Measurements from ENCODE around the gene KIAA1586. TPM values are rescaled to one million over a fixed set of nuclear protein-coding genes. Genes with fewer than 3 reads are reported as not detected.

Gene KIAA1586
- total RNA-seq, 1 experiment from 2014 or later: 12.3 TPM

GRCh38 chr6:57017069-57017468 lies 29.4 kb upstream of the KIAA1586 start:
- no peak overlapping the region for H3K4me3 ChIP-seq (ENCODE audit: low read length)
- no peak overlapping the region for H2AFZ ChIP-seq (ENCODE audit: low read length)
- H4K20me1 ChIP-seq (ENCODE audit: insufficient read depth, low read depth, low read length): no peaks in the 10 kb centered on the region
- H3K9me3 ChIP-seq (ENCODE audit: low read length): no peaks in the 10 kb centered on the region
- no peaks in the 10 kb centered on the region for H3K9me2 ChIP-seq (replicated peaks; ENCODE audit: insufficient read depth, low read length)
- H3K27me3 ChIP-seq (ENCODE audit: low read length): no peaks in the 10 kb centered on the region
- no peak overlapping the region for H3K4me2 ChIP-seq (ENCODE audit: low read depth, low read length, poor library complexity, severe bottlenecking)
- H3K4me1 ChIP-seq (ENCODE audit: low read length): no peaks in the 10 kb centered on the region
- H3K79me2 ChIP-seq (ENCODE audit: low read length): no peaks in the 10 kb centered on the region
- no peak overlapping the region for H3K9ac ChIP-seq (ENCODE audit: low read length)
- H3K36me3 ChIP-seq (ENCODE audit: insufficient read depth, low read length): no peaks in the 10 kb centered on the region
- no peak for DNase-seq
- no peak overlapping the region for H3K27ac ChIP-seq (ENCODE audit: low read length)

- Histone ChIP-seq H3K27me3 (ENCODE audit: low read length) (no peaks in the 10 kb centered on the region), H3K9me2 (replicated peaks; ENCODE audit: insufficient read depth, low read length) (no peaks in the 10 kb centered on the region), H3K79me2 (ENCODE audit: low read length) (no peaks in the 10 kb centered on the region), H3K27ac (ENCODE audit: low read length) (no peak overlapping the region), H4K20me1 (ENCODE audit: insufficient read depth, low read depth, low read length) (no peaks in the 10 kb centered on the region), H3K9me3 (ENCODE audit: low read length) (no peaks in the 10 kb centered on the region), H2AFZ (ENCODE audit: low read length) (no peak overlapping the region), H3K9ac (ENCODE audit: low read length) (no peak overlapping the region), H3K4me1 (ENCODE audit: low read length) (no peaks in the 10 kb centered on the region), H3K36me3 (ENCODE audit: insufficient read depth, low read length) (no peaks in the 10 kb centered on the region), H3K4me3 (ENCODE audit: low read length) (no peak overlapping the region), H3K4me2 (ENCODE audit: low read depth, low read length, poor library complexity, severe bottlenecking) (no peak overlapping the region)
- no peak for DNase-seq
These were observed 28.7 kb upstream of the KIAA1586 start for GRCh38 chr6:57017841-57018240.

GRCh38 chr6:57019434-57019833 lies 27.1 kb upstream of the KIAA1586 start:
- Histone ChIP-seq H3K9me2 (replicated peaks; ENCODE audit: insufficient read depth, low read length) (no peaks in the 10 kb centered on the region), H4K20me1 (ENCODE audit: insufficient read depth, low read depth, low read length) (no peaks in the 10 kb centered on the region), H3K4me1 (ENCODE audit: low read length) (no peaks in the 10 kb centered on the region), H3K9ac (ENCODE audit: low read length) (no peak overlapping the region), H3K4me2 (ENCODE audit: low read depth, low read length, poor library complexity, severe bottlenecking) (no peak overlapping the region), H2AFZ (ENCODE audit: low read length) (no peak overlapping the region), H3K27ac (ENCODE audit: low read length) (no peak overlapping the region), H3K9me3 (ENCODE audit: low read length) (peaks cover 5% of the 10 kb centered on the region), H3K27me3 (ENCODE audit: low read length) (no peaks in the 10 kb centered on the region), H3K36me3 (ENCODE audit: insufficient read depth, low read length) (no peaks in the 10 kb centered on the region), H3K4me3 (ENCODE audit: low read length) (no peak overlapping the region), H3K79me2 (ENCODE audit: low read length) (no peaks in the 10 kb centered on the region)
- DNase-seq: no peak

- H3K79me2 ChIP-seq (ENCODE audit: low read length): no peaks in the 10 kb centered on the region
- H2AFZ ChIP-seq (ENCODE audit: low read length): no peak overlapping the region
- no peaks in the 10 kb centered on the region for H4K20me1 ChIP-seq (ENCODE audit: insufficient read depth, low read depth, low read length)
- peaks cover 9% of the 10 kb centered on the region for H3K9me3 ChIP-seq (ENCODE audit: low read length)
- no peak overlapping the region for H3K9ac ChIP-seq (ENCODE audit: low read length)
- H3K27me3 ChIP-seq (ENCODE audit: low read length): 0 out of 2 replicates have a peak, but pooled peaks cover 3% of the 10 kb centered on the region
- H3K27ac ChIP-seq (ENCODE audit: low read length): no peak overlapping the region
- peak; percentile 77 for DNase-seq
- no peaks in the 10 kb centered on the region for H3K36me3 ChIP-seq (ENCODE audit: insufficient read depth, low read length)
- H3K4me3 ChIP-seq (ENCODE audit: low read length): no peak overlapping the region
- H3K9me2 ChIP-seq (replicated peaks; ENCODE audit: insufficient read depth, low read length): no peaks in the 10 kb centered on the region
- H3K4me1 ChIP-seq (ENCODE audit: low read length): no peaks in the 10 kb centered on the region
- no peak overlapping the region for H3K4me2 ChIP-seq (ENCODE audit: low read depth, low read length, poor library complexity, severe bottlenecking)
These were observed 25.3 kb upstream of the KIAA1586 start for GRCh38 chr6:57021086-57021720.

GRCh38 chr6:57024321-57024720 lies 22.2 kb upstream of the KIAA1586 start:
- H3K4me3 ChIP-seq (ENCODE audit: low read length): no peak overlapping the region
- H3K27me3 ChIP-seq (ENCODE audit: low read length): 0 out of 2 replicates have a peak, but pooled peaks cover 3% of the 10 kb centered on the region
- H2AFZ ChIP-seq (ENCODE audit: low read length): no peak overlapping the region
- DNase-seq: no peak
- H3K79me2 ChIP-seq (ENCODE audit: low read length): no peaks in the 10 kb centered on the region
- H3K4me2 ChIP-seq (ENCODE audit: low read depth, low read length, poor library complexity, severe bottlenecking): no peak overlapping the region
- H4K20me1 ChIP-seq (ENCODE audit: insufficient read depth, low read depth, low read length): no peaks in the 10 kb centered on the region
- peaks cover 9% of the 10 kb centered on the region for H3K9me3 ChIP-seq (ENCODE audit: low read length)
- no peaks in the 10 kb centered on the region for H3K4me1 ChIP-seq (ENCODE audit: low read length)
- no peaks in the 10 kb centered on the region for H3K9me2 ChIP-seq (replicated peaks; ENCODE audit: insufficient read depth, low read length)
- H3K9ac ChIP-seq (ENCODE audit: low read length): no peak overlapping the region
- no peak overlapping the region for H3K27ac ChIP-seq (ENCODE audit: low read length)
- H3K36me3 ChIP-seq (ENCODE audit: insufficient read depth, low read length): no peaks in the 10 kb centered on the region

GRCh38 chr6:57024775-57025174 lies 21.7 kb upstream of the KIAA1586 start:
- Histone ChIP-seq H3K9me2 (replicated peaks; ENCODE audit: insufficient read depth, low read length) (no peaks in the 10 kb centered on the region), H3K9ac (ENCODE audit: low read length) (no peak overlapping the region), H3K4me2 (ENCODE audit: low read depth, low read length, poor library complexity, severe bottlenecking) (no peak overlapping the region), H3K79me2 (ENCODE audit: low read length) (no peaks in the 10 kb centered on the region), H3K36me3 (ENCODE audit: insufficient read depth, low read length) (no peaks in the 10 kb centered on the region), H3K27me3 (ENCODE audit: low read length) (0 out of 2 replicates have a peak, but pooled peaks cover 3% of the 10 kb centered on the region), H3K27ac (ENCODE audit: low read length) (no peak overlapping the region), H2AFZ (ENCODE audit: low read length) (no peak overlapping the region), H3K4me1 (ENCODE audit: low read length) (no peaks in the 10 kb centered on the region), H3K9me3 (ENCODE audit: low read length) (peaks cover 9% of the 10 kb centered on the region), H3K4me3 (ENCODE audit: low read length) (no peak overlapping the region), H4K20me1 (ENCODE audit: insufficient read depth, low read depth, low read length) (no peaks in the 10 kb centered on the region)
- DNase-seq: no peak

GRCh38 chr6:57026001-57026400 lies 20.5 kb upstream of the KIAA1586 start:
- DNase-seq: no peak
- Histone ChIP-seq H3K9ac (ENCODE audit: low read length) (no peak overlapping the region), H3K27ac (ENCODE audit: low read length) (no peak overlapping the region), H3K36me3 (ENCODE audit: insufficient read depth, low read length) (no peaks in the 10 kb centered on the region), H3K27me3 (ENCODE audit: low read length) (0 out of 2 replicates have a peak, but pooled peaks cover 3% of the 10 kb centered on the region), H3K9me3 (ENCODE audit: low read length) (peaks cover 9% of the 10 kb centered on the region), H3K9me2 (replicated peaks; ENCODE audit: insufficient read depth, low read length) (no peaks in the 10 kb centered on the region), H2AFZ (ENCODE audit: low read length) (no peak overlapping the region), H3K79me2 (ENCODE audit: low read length) (no peaks in the 10 kb centered on the region), H3K4me3 (ENCODE audit: low read length) (no peak overlapping the region), H3K4me2 (ENCODE audit: low read depth, low read length, poor library complexity, severe bottlenecking) (no peak overlapping the region), H4K20me1 (ENCODE audit: insufficient read depth, low read depth, low read length) (no peaks in the 10 kb centered on the region), H3K4me1 (ENCODE audit: low read length) (no peaks in the 10 kb centered on the region)

- DNase-seq: no peak
- Histone ChIP-seq H3K79me2 (ENCODE audit: low read length) (no peaks in the 10 kb centered on the region), H3K27me3 (ENCODE audit: low read length) (0 out of 2 replicates have a peak, but pooled peaks cover 3% of the 10 kb centered on the region), H3K9me2 (replicated peaks; ENCODE audit: insufficient read depth, low read length) (no peaks in the 10 kb centered on the region), H3K36me3 (ENCODE audit: insufficient read depth, low read length) (no peaks in the 10 kb centered on the region), H3K4me3 (ENCODE audit: low read length) (no peak overlapping the region), H3K4me1 (ENCODE audit: low read length) (no peaks in the 10 kb centered on the region), H4K20me1 (ENCODE audit: insufficient read depth, low read depth, low read length) (no peaks in the 10 kb centered on the region), H3K9ac (ENCODE audit: low read length) (no peak overlapping the region), H3K4me2 (ENCODE audit: low read depth, low read length, poor library complexity, severe bottlenecking) (no peak overlapping the region), H2AFZ (ENCODE audit: low read length) (no peak overlapping the region), H3K9me3 (ENCODE audit: low read length) (peaks cover 9% of the 10 kb centered on the region), H3K27ac (ENCODE audit: low read length) (no peak overlapping the region)
These were observed 19.2 kb upstream of the KIAA1586 start for GRCh38 chr6:57027301-57027700.

Measured in Karpas-422 (cell line).